Heart right ventricle (tissue), 16 donors: Measurements from ENCODE around the gene TJP1. TPM values are rescaled to one million over a fixed set of nuclear protein-coding genes. Genes with fewer than 3 reads are reported as not detected.

ENCODE experiments used
- ATAC-seq, 8 donors: fragments of 200-7000 bp; cut with Tn5 transposase; one replicate each; pipeline ENCODE4 v1.9.1; 2020; ENCODE audit warnings: mild to moderate bottlenecking in 8 of 8, moderate library complexity in 8 of 8, moderate number of reproducible peaks in 1 of 8
- DNase-seq, 2 donors: peaks; one replicate each; pipeline ENCODE4 v3.0.0-alpha.2; 2020
- H3K27ac ChIP-seq, 10 donors: fragments of 200-600 bp; sonication (generic) in 2 of 10; one replicate each; pipeline versions ENCODE4 v1.5.0 to v1.8.0; 2020 to 2022; ENCODE audit warnings: mild to moderate bottlenecking in 3 of 10
- H3K27me3 ChIP-seq, 7 donors: fragments of 200-600 bp; one replicate each; pipeline ENCODE4 v1.8.0; 2021 to 2022; ENCODE audit warnings: mild to moderate bottlenecking in 2 of 7
- H3K36me3 ChIP-seq, 9 donors: fragments of 200-600 bp; sonication (generic) in 1 of 9; one replicate each; pipeline versions ENCODE4 v1.5.0 to v1.8.0; 2020 to 2022; ENCODE audit warnings: mild to moderate bottlenecking in 2 of 9
- H3K4me1 ChIP-seq, 9 donors: fragments of 200-600 bp; sonication (generic) in 1 of 9; one replicate each; pipeline versions ENCODE4 v1.5.0 to v1.8.0; 2020 to 2022; ENCODE audit warnings: mild to moderate bottlenecking in 4 of 9
- H3K4me3 ChIP-seq, 10 donors: fragments of 200-600 bp; sonication (generic) in 2 of 10; one replicate each; pipeline versions ENCODE4 v1.5.0 to v1.8.0; 2020 to 2022; ENCODE audit warnings: mild to moderate bottlenecking in 7 of 10, moderate library complexity in 2 of 10
- H3K9me3 ChIP-seq, 11 donors: fragments of 200-600 bp in 10 of 11; sonication (generic) in 2 of 11; one replicate each; pipeline versions ENCODE4 v1.5.0 to v1.8.0; 2013 to 2022; ENCODE audit warnings: mild to moderate bottlenecking in 2 of 11, control low read depth in 1 of 11, moderate library complexity in 1 of 11
- WGBS, 2 donors: extraction: QIAGEN DNeasy Blood & Tissue Kit; methylation state at CpG; one replicate each; pipeline ENCODE4 v1.1.7; 2013; ENCODE audit warnings: inconsistent platforms in 1 of 2; 5-methylcytosine and 5-hydroxymethylcytosine counted together
- intact Hi-C, 10 donors: fragments of 100-400 bp; cut with DNase I; formaldehyde crosslinking; loops; one replicate each; pipeline versions ENCODE4 v1.11.1 to v1.14.2; 2022
- polyA plus RNA-seq, 2 donors: library from polyadenylated mRNA; stranded (reverse); fragments of 200-250 nt; gene quantifications; one replicate each; pipeline ENCODE4 v1.2.3, GENCODE V29; 2013
- total RNA-seq, 10 donors: library from RNA; stranded (reverse); fragmentation: NEBNext Ultra II Directional in 3 of 10; extraction: Animal tissue kit (Norgen Biotek cat#: 25700) in 3 of 10; gene quantifications; one replicate each; pipeline versions ENCODE4 v1.2.1 to v1.2.4, GENCODE V29; 2021 to 2023
- TF ChIP-seq, protein P1 (sequence below), 9 donors: fragments of 200-600 bp; sonication (generic) in 2 of 9; IDR thresholded peaks; one replicate each; pipeline versions ENCODE4 v1.5.0 to v1.8.0; 2021 to 2022; ENCODE audit warnings: antibody characterized with exemption in 9 of 9, mild to moderate bottlenecking in 5 of 9, moderate library complexity in 1 of 9
- donor health status: Arrhythmogenic right ventricular cardiomyopathy.
- donor health status: ischemic (EF 13 %, LVEDD 7.1; RV severe dilation, severe dysfunction).
- donor health status: healthy with polysubstance abuse.
- donor health status: DM: no; HTN: yes; CAD: no.
- donor health status: DM: no; HTN: no; CAD: no.
- donor health status: ischemic (EF 25% LVEDD 6.9; RV normal size, moderate dysfunction).
- donor health status: ischemic (EF 25% LVEDD 5.7; RV mildly dilated, moderate dysfunction).
- donor health status: healthy.
- donor health status: DM: yes; HTN: yes; CAD: no.
- donor health status: Ischemic cardiomyopathy.
- donor health status: ischemic (EF 35%, LVEDD 5.7; RV mildly dilated, moderate dysfunction).
- donor health status: nonischemic (EF 11% LVEDD 7.7; RV severe dilation, severe dysfunction).
- donor health status: DM: yes; HTN: yes; CAD: no.
- donor health status: PGD.
- donor health status: ischemic (EF 29% LVEDD 5.4; RV normal size, mild dysfunction).
- donor health status: nonischemic (EF 23%, LVEDD 6.1; RV moderate dilation, normal function).

Gene TJP1
- total and polyA plus RNA-seq, 12 donors: 22.8 to 166 (median 118) TPM

GRCh38 chr15:29686445-29687203, 135.6 kb downstream of the TJP1 start:
- no peak for ATAC-seq
- Histone ChIP-seq H3K27ac (no peak overlapping the region), H3K4me1 (no peaks in the 10 kb centered on the region), H3K4me3 (no peak overlapping the region), H3K27me3 (no peaks in the 10 kb centered on the region), H3K9me3 (no peaks in the 10 kb centered on the region), H3K36me3 (no peaks in the 10 kb centered on the region)
- DNase-seq: no peak
- 83 to 90% methylated on average over 8 of the region's 8 CpGs for WGBS, 2 donors
- TF ChIP-seq, protein P1, sequence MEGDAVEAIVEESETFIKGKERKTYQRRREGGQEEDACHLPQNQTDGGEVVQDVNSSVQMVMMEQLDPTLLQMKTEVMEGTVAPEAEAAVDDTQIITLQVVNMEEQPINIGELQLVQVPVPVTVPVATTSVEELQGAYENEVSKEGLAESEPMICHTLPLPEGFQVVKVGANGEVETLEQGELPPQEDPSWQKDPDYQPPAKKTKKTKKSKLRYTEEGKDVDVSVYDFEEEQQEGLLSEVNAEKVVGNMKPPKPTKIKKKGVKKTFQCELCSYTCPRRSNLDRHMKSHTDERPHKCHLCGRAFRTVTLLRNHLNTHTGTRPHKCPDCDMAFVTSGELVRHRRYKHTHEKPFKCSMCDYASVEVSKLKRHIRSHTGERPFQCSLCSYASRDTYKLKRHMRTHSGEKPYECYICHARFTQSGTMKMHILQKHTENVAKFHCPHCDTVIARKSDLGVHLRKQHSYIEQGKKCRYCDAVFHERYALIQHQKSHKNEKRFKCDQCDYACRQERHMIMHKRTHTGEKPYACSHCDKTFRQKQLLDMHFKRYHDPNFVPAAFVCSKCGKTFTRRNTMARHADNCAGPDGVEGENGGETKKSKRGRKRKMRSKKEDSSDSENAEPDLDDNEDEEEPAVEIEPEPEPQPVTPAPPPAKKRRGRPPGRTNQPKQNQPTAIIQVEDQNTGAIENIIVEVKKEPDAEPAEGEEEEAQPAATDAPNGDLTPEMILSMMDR (IDR thresholded peaks at IDR 0.05): no peak
- intact Hi-C loops: loop anchor here in 2 of 10 donors (5.0 to 10.0 kb wide), 2 partner anchors 256 to 368 kb away; no protein-coding TSS in a partner anchor

GRCh38 chr15:29686079-29686425, 136.2 kb downstream of the TJP1 start:
- no peaks in the 10 kb centered on the region for H3K27me3 ChIP-seq
- ATAC-seq (no peak), DNase-seq (no peak)
- no peaks in the 10 kb centered on the region for H3K9me3 ChIP-seq
- intact Hi-C loops: loop anchor here in 2 of 10 donors (5.0 to 10.0 kb wide), 2 partner anchors 256 to 369 kb away; no protein-coding TSS in a partner anchor
- H3K4me1 ChIP-seq: no peaks in the 10 kb centered on the region
- H3K36me3 ChIP-seq: no peaks in the 10 kb centered on the region
- H3K27ac ChIP-seq: no peak overlapping the region
- 89 to 90% methylated on average over 4 of the region's 4 CpGs for WGBS, 2 donors
- H3K4me3 ChIP-seq: no peak overlapping the region
- TF ChIP-seq, protein P1 (IDR thresholded peaks at IDR 0.05): no peak

GRCh38 chr15:29685156-29686078, 136.9 kb downstream of the TJP1 start:
- Histone ChIP-seq H3K27ac (no peak overlapping the region), H3K9me3 (no peaks in the 10 kb centered on the region), H3K27me3 (no peaks in the 10 kb centered on the region), H3K36me3 (no peaks in the 10 kb centered on the region), H3K4me3 (no peak overlapping the region), H3K4me1 (no peaks in the 10 kb centered on the region)
- intact Hi-C loops: loop anchor here in 2 of 10 donors (5.0 to 10.0 kb wide), 2 partner anchors 257 to 369 kb away; no protein-coding TSS in a partner anchor
- 82 to 86% methylated on average over 20 of the region's 20 CpGs for WGBS, 2 donors
- TF ChIP-seq, protein P1 (IDR thresholded peaks at IDR 0.05): no peak
- ATAC-seq (no peak), DNase-seq (no peak)

GRCh38 chr15:29682781-29683180, 139.5 kb downstream of the TJP1 start:
- no peaks in the 10 kb centered on the region for H3K36me3 ChIP-seq
- no peak overlapping the region for H3K4me3 ChIP-seq
- DNase-seq (no peak), ATAC-seq (no peak)
- intact Hi-C loops: loop anchor here in 1 of 10 donors (10.0 kb wide), 1 partner anchor 372 kb away; no protein-coding TSS in a partner anchor
- TF ChIP-seq, protein P1 (IDR thresholded peaks at IDR 0.05): no peak
- WGBS, 2 donors: 90 to 92% methylated on average over 3 of the region's 3 CpGs
- H3K4me1 ChIP-seq: no peaks in the 10 kb centered on the region
- H3K27ac ChIP-seq: no peak overlapping the region
- H3K9me3 ChIP-seq: no peaks in the 10 kb centered on the region
- H3K27me3 ChIP-seq: no peaks in the 10 kb centered on the region
